Astrocyte of the spinal cord (primary cell): ENCODE measurements around the gene CWC27.

Experiments used
- DNase-seq: peaks from one replicate; pipeline ENCODE4 v3.0.0; 2011; ENCODE audit warnings: low read depth, low spot score
- H3K4me3 ChIP-seq: 2 replicates; pipeline ENCODE4 v1.5.1; 2011; ENCODE audit warnings: low read depth, mild to moderate bottlenecking, low read length, moderate library complexity
- CTCF ChIP-seq: IDR thresholded peaks from 2 replicates; pipeline ENCODE4 v1.5.1; 2012; ENCODE audit warnings: low read depth, mild to moderate bottlenecking, low read length, inconsistent platforms
- in situ Hi-C: cut with HindIII; loops from 2 replicates; pipeline ENCODE4 v1.10.0; 2017; ENCODE audit warnings: low sequenced_read_pairs

The CWC27 gene

GRCh38 chr5:65034813-65035209 lies 266.1 kb downstream of the CWC27 start:
- no peak for DNase-seq
- H3K4me3 ChIP-seq, result no peak overlapping the region
- no peak for TF ChIP-seq CTCF
- in situ Hi-C loops, result no loop called here

- peak overlapping the region; percentile 46 for H3K4me3 ChIP-seq
- in situ Hi-C loops, result no loop called here
These were observed 266.8 kb downstream of the CWC27 start for GRCh38 chr5:65035211-65036206.

GRCh38 chr5:65037831-65038815 lies 269.4 kb downstream of the CWC27 start:
- no peak for DNase-seq
- peak; percentile 23 for TF ChIP-seq CTCF
- in situ Hi-C loops, result no loop called here
- no peak overlapping the region for H3K4me3 ChIP-seq

More at GRCh38 chr5:65035211-65036206, 266.8 kb downstream of the CWC27 start:
- no peak for TF ChIP-seq CTCF
- DNase-seq, result peak; percentile 94

- in situ Hi-C loops, result no loop called here
- TF ChIP-seq CTCF, result no peak
- DNase-seq, result peak; percentile 32
These were observed 272.8 kb downstream of the CWC27 start for GRCh38 chr5:65041296-65042158.

GRCh38 chr5:65043843-65044359 lies 275.2 kb downstream of the CWC27 start:
- H3K4me3 ChIP-seq, result no peak overlapping the region
- no peak for DNase-seq
- in situ Hi-C loops, result no loop called here
- TF ChIP-seq CTCF, result no peak

More at GRCh38 chr5:65041296-65042158, 272.8 kb downstream of the CWC27 start:
- no peak overlapping the region for H3K4me3 ChIP-seq
